ENCODE results near the gene EEFSEC.

EEFSEC gene

GRCh38 chr3:128347282-128347681 is 194.0 kb downstream of the EEFSEC start:
- no peak for DNase-seq (ENCODE audit: low read depth in 2 of 3, low spot score in 1 of 3)

- DNase-seq (ENCODE audit: low read depth in 2 of 3, low spot score in 1 of 3): no peak
Measured at GRCh38 chr3:128348075-128348474, 194.8 kb downstream of the EEFSEC start.

GRCh38 chr3:128348805-128349531 is 195.7 kb downstream of the EEFSEC start:
- DNase-seq (ENCODE audit: low read depth in 2 of 3, low spot score in 1 of 3): no peak

- DNase-seq (ENCODE audit: low read depth in 2 of 3, low spot score in 1 of 3): no peak
Measured at GRCh38 chr3:128349963-128350599, 196.8 kb downstream of the EEFSEC start.

GRCh38 chr3:128351546-128351945 is 198.3 kb downstream of the EEFSEC start:
- no peak for DNase-seq (ENCODE audit: low read depth in 2 of 3, low spot score in 1 of 3)

- DNase-seq (ENCODE audit: low read depth in 2 of 3, low spot score in 1 of 3): no peak
Measured at GRCh38 chr3:128352326-128352725, 199.0 kb downstream of the EEFSEC start.

GRCh38 chr3:128353361-128353965 is 200.2 kb downstream of the EEFSEC start:
- no peak for DNase-seq (ENCODE audit: low read depth in 2 of 3, low spot score in 1 of 3)

- no peak for DNase-seq (ENCODE audit: low read depth in 2 of 3, low spot score in 1 of 3)
Measured at GRCh38 chr3:128353991-128354687, 200.9 kb downstream of the EEFSEC start.

- DNase-seq (ENCODE audit: low read depth in 2 of 3, low spot score in 1 of 3): no peak
Measured at GRCh38 chr3:128354788-128355542, 201.7 kb downstream of the EEFSEC start.

- DNase-seq (ENCODE audit: low read depth in 2 of 3, low spot score in 1 of 3): no peak
Measured at GRCh38 chr3:128355543-128355919, 202.2 kb downstream of the EEFSEC start.

GRCh38 chr3:128356822-128357221 is 203.5 kb downstream of the EEFSEC start:
- no peak for DNase-seq (ENCODE audit: low read depth in 2 of 3, low spot score in 1 of 3)

GRCh38 chr3:128357538-128357937 is 204.3 kb downstream of the EEFSEC start:
- no peak for DNase-seq (ENCODE audit: low read depth in 2 of 3, low spot score in 1 of 3)

GRCh38 chr3:128358156-128358895 is 205.0 kb downstream of the EEFSEC start:
- no peak for DNase-seq (ENCODE audit: low read depth in 2 of 3, low spot score in 1 of 3)

- DNase-seq (ENCODE audit: low read depth in 2 of 3, low spot score in 1 of 3): no peak
Measured at GRCh38 chr3:128359060-128359664, 205.9 kb downstream of the EEFSEC start.

GRCh38 chr3:128359846-128360642 is 206.8 kb downstream of the EEFSEC start:
- no peak for DNase-seq (ENCODE audit: low read depth in 2 of 3, low spot score in 1 of 3)

GRCh38 chr3:128360705-128361271 is 207.5 kb downstream of the EEFSEC start:
- DNase-seq (ENCODE audit: low read depth in 2 of 3, low spot score in 1 of 3): no peak

- DNase-seq (ENCODE audit: low read depth in 2 of 3, low spot score in 1 of 3): no peak
Measured at GRCh38 chr3:128362026-128362965, 209.0 kb downstream of the EEFSEC start.

GRCh38 chr3:128364291-128364690 is 211.0 kb downstream of the EEFSEC start:
- DNase-seq (ENCODE audit: low read depth in 2 of 3, low spot score in 1 of 3): no peak
